Loucy (cell line): Measurements from ENCODE around the gene SETD2.

Experiments
- H2AFZ ChIP-seq: fragments of 200-600 bp; sonication (generic); 2 replicates; pipeline ENCODE4 v1.6.0; 2016; ENCODE audit warnings: antibody characterized with exemption, mild to moderate bottlenecking, low read length, moderate library complexity
- H3F3A ChIP-seq: fragments of 200-600 bp; 2 replicates; pipeline ENCODE4 v1.6.0; 2016; ENCODE audit warnings: antibody characterized with exemption, low read depth, mild to moderate bottlenecking
- H3K27me3 ChIP-seq: fragments of 200-600 bp; sonication (generic); 2 replicates; pipeline ENCODE4 v1.6.1; 2014; ENCODE audit warnings: low read length, mild to moderate bottlenecking; ENCODE audit not compliant: insufficient read depth, poor library complexity, severe bottlenecking
- H3K36me3 ChIP-seq: fragments of 200-600 bp; sonication (generic); 2 replicates; pipeline ENCODE4 v1.6.1; 2016; ENCODE audit warnings: low read length; ENCODE audit not compliant: insufficient read depth
- H3K4me1 ChIP-seq: fragments of 200-600 bp; sonication (generic); 2 replicates; pipeline ENCODE4 v1.5.1; 2014; ENCODE audit warnings: low read length, mild to moderate bottlenecking; ENCODE audit not compliant: insufficient read depth, poor library complexity, severe bottlenecking
- H3K4me2 ChIP-seq: fragments of 200-600 bp; sonication (generic); 2 replicates; pipeline ENCODE4 v1.6.0; 2014; ENCODE audit warnings: antibody characterized with exemption, low read length, low read depth, mild to moderate bottlenecking; ENCODE audit not compliant: poor library complexity, severe bottlenecking
- H3K4me3 ChIP-seq: fragments of 200-600 bp; sonication (generic); 2 replicates; pipeline ENCODE4 v1.5.1; 2014; ENCODE audit warnings: low read length, mild to moderate bottlenecking, mixed read lengths; ENCODE audit not compliant: poor library complexity, severe bottlenecking
- H3K79me2 ChIP-seq: fragments of 200-600 bp; sonication (generic); 2 replicates; pipeline ENCODE4 v1.6.1; 2014; ENCODE audit warnings: low read length; ENCODE audit not compliant: insufficient read depth
- H3K9ac ChIP-seq: fragments of 200-600 bp; sonication (generic); 2 replicates; pipeline ENCODE4 v1.6.0; 2014; ENCODE audit warnings: mild to moderate bottlenecking, low read depth, low read length, moderate library complexity; ENCODE audit not compliant: poor library complexity, severe bottlenecking
- H3K9me2 ChIP-seq: fragments of 200-600 bp; sonication (generic); replicated peaks from 2 replicates; pipeline ENCODE4 v1.6.1; 2016; ENCODE audit warnings: low read depth, low read length, mixed read lengths
- H3K9me3 ChIP-seq: fragments of 200-600 bp; sonication (generic); 2 replicates; pipeline ENCODE4 v1.6.1; 2014; ENCODE audit warnings: mild to moderate bottlenecking, antibody characterized with exemption, low read length, low read depth; ENCODE audit not compliant: insufficient read depth
- H4K20me1 ChIP-seq: fragments of 200-600 bp; sonication (generic); 2 replicates; pipeline ENCODE4 v1.6.0; 2014; ENCODE audit warnings: antibody characterized with exemption, low read length, mild to moderate bottlenecking; ENCODE audit not compliant: insufficient read depth, poor library complexity, severe bottlenecking
- CTCF ChIP-seq: fragments of 200-600 bp; sonication (generic); conservative IDR thresholded peaks from 2 replicates; pipeline ENCODE4 v1.5.1; 2014; ENCODE audit warnings: mild to moderate bottlenecking, antibody characterized with exemption, low read length
- EZH2phosphoT487 ChIP-seq: fragments of 200-600 bp; IDR thresholded peaks from 2 replicates; pipeline ENCODE4 v1.6.1; 2018; ENCODE audit warnings: antibody characterized with exemption, mild to moderate bottlenecking, moderate library complexity, borderline replicate concordance

Gene SETD2

GRCh38 chr3:47002171-47003055 is 161.5 kb downstream of the SETD2 start:
- Histone ChIP-seq H3K4me1 (peaks cover 4% of the 10 kb centered on the region), H3K79me2 (no peaks in the 10 kb centered on the region), H3K27me3 (no peaks in the 10 kb centered on the region), H3F3A (no peaks in the 10 kb centered on the region), H4K20me1 (no peaks in the 10 kb centered on the region), H3K4me2 (no peak overlapping the region), H2AFZ (no peak overlapping the region), H3K9me2 (no peaks in the 10 kb centered on the region), H3K4me3 (no peak overlapping the region), H3K9ac (no peak overlapping the region), H3K9me3 (no peaks in the 10 kb centered on the region), H3K36me3 (peaks cover 81% of the 10 kb centered on the region; the same call in 1 of the 2 replicates)
- peak; percentile 40; the same call in 1 of the 2 replicates for TF ChIP-seq CTCF
- TF ChIP-seq EZH2phosphoT487: no peak

GRCh38 chr3:47001731-47002170 is 162.2 kb downstream of the SETD2 start:
- no peak overlapping the region for H2AFZ ChIP-seq
- no peak overlapping the region for H3K4me2 ChIP-seq
- H3K9me3 ChIP-seq: no peaks in the 10 kb centered on the region
- H3K27me3 ChIP-seq: no peaks in the 10 kb centered on the region
- H4K20me1 ChIP-seq: no peaks in the 10 kb centered on the region
- H3K9me2 ChIP-seq: no peaks in the 10 kb centered on the region
- peaks cover 77% of the 10 kb centered on the region; the same call in 1 of the 2 replicates for H3K36me3 ChIP-seq
- no peaks in the 10 kb centered on the region for H3K79me2 ChIP-seq
- no peaks in the 10 kb centered on the region for H3F3A ChIP-seq
- TF ChIP-seq EZH2phosphoT487 (no peak), CTCF (no peak)
- no peak overlapping the region for H3K9ac ChIP-seq
- peaks cover 10% of the 10 kb centered on the region for H3K4me1 ChIP-seq
- H3K4me3 ChIP-seq: no peak overlapping the region

GRCh38 chr3:47000922-47001730 is 162.8 kb downstream of the SETD2 start:
- peaks cover 71% of the 10 kb centered on the region; the same call in 1 of the 2 replicates for H3K36me3 ChIP-seq

More at GRCh38 chr3:47000922-47001730, 162.8 kb downstream of the SETD2 start:
- peaks cover 15% of the 10 kb centered on the region for H3K4me1 ChIP-seq
- H3K9me2 ChIP-seq: no peaks in the 10 kb centered on the region
- H2AFZ ChIP-seq: no peak overlapping the region
- H3K9me3 ChIP-seq: no peaks in the 10 kb centered on the region
- no peak for TF ChIP-seq EZH2phosphoT487
- no peak for TF ChIP-seq CTCF
- no peaks in the 10 kb centered on the region for H3K27me3 ChIP-seq
- H4K20me1 ChIP-seq: no peaks in the 10 kb centered on the region
- no peaks in the 10 kb centered on the region for H3F3A ChIP-seq
- H3K79me2 ChIP-seq: no peaks in the 10 kb centered on the region
- no peak overlapping the region for H3K4me2 ChIP-seq
- no peak overlapping the region for H3K4me3 ChIP-seq
- H3K9ac ChIP-seq: no peak overlapping the region
